GM19452 (cell line): ENCODE measurements around the gene ABHD16A.

Experiments
- ATAC-seq: cut with Tn5 transposase; IDR thresholded peaks from one replicate; pipeline ENCODE4 v1.9.1; 2021; ENCODE audit not compliant: unreplicated experiment

The ABHD16A gene

DNA sequence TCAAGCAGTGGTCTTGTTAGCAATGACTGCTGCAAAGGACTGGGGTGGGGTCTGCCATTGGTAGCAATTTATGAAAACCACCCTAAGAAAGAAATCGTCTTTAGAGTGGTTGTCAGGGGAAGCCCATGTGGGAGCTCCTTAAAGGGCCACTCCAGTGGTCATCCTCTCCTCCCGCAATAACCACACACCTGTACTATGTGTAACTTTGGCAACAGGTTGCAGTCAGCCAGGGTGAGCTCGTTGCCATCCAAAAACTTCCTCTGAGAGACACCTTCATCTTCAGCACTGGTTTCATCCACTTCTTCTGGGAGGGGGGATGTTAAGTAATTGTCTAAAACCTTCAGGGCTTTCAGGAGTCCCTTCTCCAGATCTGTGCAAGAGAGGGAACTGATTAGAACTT, 28.9 kb upstream of the ABHD16A start:
- ATAC-seq = no peak

DNA sequence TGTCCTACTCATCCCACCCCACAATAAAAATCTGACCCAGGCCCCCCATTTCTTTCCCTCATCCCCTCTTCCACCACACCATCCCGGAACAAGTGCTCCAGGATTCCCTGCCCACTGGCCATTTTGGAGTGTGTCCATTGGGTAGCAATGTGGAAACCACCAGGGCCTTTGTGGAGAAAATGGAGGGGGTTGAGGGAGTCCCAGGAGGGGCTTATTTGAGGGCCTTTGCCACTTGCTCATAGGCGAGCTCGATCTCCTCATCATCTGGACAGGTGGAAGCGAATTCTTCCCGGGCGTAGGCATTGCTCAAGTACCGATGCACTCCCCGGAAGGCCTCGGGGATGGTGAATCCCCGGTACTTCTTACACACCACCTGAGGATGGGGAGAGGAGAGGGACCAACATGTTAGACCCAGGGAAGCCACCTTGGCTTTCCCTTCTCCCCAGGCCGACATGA, 27.5 kb upstream of the ABHD16A start:
- ATAC-seq = no peak

- no peak for ATAC-seq
Measured at GRCh38 chr6:31729979-31730630, 27.0 kb upstream of the ABHD16A start.

- ATAC-seq = no peak
Measured at GRCh38 chr6:31729515-31729978, 26.4 kb upstream of the ABHD16A start.

GRCh38 chr6:31728767-31729514, 25.8 kb upstream of the ABHD16A start, which contains the start of gene DDAH2:
Gene DDAH2, minus strand, starts transcription at chr6:31729299. Its CDS starts 138 bp downstream, at chr6:31729161.
- ATAC-seq = no peak

DNA sequence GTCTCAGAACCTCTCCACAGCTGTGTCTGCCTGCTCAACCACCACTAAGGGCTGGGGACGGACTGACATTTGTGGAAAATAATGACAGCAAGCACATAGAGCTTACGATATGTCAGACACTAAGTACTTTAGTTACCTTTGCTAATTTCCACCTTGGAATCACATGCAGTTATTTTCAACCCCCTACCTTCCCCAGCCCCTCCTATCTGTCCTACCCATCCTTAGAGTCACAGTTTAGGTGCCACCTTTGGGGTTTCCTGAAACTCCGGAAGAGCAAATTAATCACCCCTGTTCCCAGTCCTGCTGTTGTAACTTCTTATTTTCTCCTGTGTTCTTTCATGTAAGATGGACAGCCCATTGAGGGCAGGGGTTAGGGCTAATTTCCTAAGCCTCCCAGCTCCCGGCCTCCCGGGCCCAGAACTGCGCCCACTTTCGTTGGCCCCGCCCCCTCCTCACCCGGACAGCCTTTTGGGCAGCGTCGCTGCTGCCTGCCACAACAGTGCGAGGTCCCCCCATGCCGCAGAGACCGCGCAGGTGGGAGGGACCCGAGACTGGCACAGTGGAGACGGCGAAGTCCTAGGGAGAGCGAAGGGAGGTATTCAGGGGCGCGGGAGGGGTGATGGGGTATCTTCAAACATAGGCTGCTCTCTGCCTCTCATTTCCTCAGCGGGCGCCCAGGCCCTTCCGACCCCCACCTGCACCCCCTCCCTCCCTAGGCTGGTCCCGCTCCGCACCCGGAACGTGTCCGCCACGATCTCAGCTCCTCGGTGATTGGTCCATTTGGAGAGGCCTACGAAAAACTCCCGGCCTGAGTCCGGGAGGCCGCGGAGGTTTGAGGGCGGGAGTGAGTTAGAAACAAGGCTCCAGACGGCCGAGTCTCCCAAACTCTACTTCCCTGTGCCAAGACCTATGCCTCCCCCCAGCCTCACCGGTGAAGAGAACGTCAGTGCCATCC, 24.9 kb upstream of the ABHD16A start:
- no peak for ATAC-seq

DNA sequence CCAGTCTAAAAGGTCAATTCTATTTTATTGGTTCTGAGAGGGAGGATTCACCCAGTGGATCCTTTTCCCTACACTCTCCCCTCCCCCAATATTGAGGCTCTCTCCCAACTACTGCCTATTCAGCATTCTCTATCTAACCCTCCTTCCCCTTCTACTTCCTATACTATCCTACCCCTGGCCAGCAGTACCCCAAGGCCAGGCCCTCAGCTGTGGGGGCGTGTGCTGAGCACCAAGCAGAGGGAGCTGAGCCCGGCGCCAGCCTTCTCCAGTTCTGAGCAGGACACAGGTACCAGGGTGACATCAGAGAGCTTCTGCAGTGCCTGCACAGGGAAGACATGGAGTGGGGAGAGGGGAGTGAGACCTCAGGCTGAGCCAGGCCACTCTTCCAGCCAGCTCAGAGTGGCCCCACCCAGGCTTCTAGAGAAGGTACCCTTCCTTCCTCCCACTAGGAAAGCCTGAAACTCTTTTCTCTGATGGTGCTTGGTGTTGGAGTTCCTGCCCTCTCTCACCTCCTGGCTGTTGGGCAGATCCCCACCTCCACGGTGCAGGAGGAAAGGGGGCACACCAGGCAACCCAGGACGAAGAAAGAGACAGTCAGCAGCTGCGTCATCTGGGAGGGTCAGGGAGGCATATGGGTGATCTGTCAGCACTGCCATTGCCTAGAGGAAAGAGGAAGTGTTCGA, 24.1 kb upstream of the ABHD16A start:
- no peak for ATAC-seq

DNA sequence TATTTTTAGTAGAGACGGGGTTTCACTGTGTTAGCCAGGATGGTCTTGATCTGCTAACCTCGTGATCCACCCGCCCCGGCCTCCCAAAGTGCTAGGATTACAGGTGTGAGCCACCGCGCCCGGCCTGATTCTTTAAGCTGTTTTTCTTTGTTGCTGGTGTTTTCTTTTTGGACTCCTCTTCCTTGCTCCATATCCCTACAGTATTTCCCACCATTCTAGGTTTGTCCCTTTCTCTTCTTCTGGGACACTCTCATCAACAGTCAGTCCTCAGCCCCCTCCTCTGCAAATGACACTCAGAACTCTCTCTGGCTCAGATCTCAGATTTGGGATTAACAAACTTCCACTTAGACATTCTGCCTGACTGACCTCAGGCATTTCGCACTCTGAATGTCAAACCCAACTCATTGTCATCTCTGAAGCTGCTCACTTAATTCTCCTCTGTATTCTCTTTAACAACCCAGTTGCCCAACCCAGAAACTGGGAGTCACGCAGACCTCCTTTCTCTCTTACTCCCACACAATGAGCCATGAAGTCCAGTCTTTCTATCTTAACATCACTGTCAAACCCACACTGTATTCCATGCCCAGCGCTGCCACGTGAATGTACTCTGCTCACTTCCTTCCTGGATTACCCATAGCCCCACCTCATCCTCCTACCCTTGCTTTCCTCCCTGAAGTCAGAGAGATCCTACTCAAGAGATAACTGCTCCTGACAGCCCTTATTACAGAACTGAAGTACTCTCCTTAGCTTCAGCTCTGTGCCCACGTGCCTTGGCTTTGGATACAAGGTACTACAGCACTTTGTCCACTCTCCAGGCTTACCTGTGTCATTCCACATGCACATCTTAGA, 22.6 kb upstream of the ABHD16A start:
- ATAC-seq = no peak

DNA sequence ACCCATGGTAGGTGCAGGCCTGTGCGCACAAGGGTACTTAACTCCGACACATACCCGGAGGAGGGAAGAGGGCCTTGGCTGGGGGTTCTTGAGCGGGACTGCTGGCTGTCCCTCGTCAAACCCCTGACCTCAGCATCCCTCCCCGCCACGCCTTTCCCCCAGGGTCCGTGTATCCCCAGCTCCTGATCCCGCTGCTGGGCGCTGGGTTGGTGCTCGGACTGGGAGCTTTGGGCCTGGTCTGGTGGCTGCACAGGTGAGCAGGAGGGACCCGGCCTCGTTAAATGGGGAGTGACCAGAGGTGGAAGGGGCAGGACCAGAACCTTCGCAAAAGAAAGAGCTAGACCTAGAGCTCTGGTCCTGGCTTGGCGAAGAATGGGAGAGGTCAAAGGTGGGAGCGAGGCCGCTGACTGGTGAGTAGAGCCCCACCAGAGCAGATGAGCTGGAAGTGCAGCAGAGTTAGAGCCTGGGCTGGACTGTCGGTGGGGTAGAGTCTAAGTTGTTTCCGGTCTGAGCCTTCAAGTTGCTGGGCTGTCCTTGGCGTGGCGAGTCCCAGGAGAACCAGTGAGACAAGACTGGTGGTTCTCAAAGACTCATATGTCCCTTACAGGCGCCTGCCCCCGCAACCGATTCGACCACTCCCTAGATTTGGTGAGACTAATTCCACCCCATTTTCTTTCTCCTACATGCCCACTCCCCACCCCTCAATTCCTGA, 21.0 kb upstream of the ABHD16A start:
- no peak for ATAC-seq

DNA sequence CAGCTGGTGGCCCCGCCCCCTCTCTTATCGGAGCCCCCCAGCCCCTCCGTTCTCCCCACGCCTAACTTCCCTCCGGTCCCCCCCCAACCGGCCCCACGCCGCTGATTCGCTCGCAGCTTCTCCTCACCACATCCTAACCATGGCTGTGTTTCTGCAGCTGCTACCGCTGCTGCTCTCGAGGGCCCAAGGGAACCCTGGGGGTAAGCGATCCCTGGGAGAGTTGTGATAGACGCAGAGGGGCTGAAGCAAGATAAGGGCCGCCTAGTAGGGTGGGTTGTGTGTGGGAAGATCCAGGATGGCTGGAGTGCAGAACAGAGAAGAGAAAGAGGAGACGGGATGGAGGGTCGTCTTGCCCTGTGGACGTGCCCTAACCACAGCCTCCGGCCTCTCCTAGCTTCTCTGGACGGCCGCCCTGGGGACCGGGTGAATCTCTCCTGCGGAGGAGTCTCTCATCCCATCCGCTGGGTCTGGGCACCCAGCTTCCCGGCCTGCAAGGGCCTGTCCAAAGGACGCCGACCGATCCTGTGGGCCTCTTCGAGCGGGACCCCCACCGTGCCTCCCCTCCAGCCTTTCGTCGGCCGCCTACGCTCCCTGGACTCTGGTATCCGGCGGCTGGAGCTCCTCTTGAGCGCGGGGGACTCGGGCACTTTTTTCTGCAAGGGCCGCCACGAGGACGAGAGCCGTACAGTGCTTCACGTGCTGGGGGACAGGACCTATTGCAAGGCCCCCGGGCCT, 20.3 kb upstream of the ABHD16A start, which contains the start of gene MPIG6B:
Gene MPIG6B, plus strand, starts transcription at position 129 of the 735 bp plus-strand sequence. Its CDS starts 11 bp downstream, at position 140.
- no peak for ATAC-seq

GRCh38 chr6:31722173-31722572, 19.0 kb upstream of the ABHD16A start:
- no peak for ATAC-seq

GRCh38 chr6:31721351-31722020, 18.4 kb upstream of the ABHD16A start, which contains the start of gene LY6G6C:
Gene LY6G6C, minus strand, starts transcription at chr6:31721746. Its CDS starts 67 bp downstream, at chr6:31721679.
- ATAC-seq = no peak

- no peak for ATAC-seq
Measured at GRCh38 chr6:31720196-31720770, 17.2 kb upstream of the ABHD16A start.

DNA sequence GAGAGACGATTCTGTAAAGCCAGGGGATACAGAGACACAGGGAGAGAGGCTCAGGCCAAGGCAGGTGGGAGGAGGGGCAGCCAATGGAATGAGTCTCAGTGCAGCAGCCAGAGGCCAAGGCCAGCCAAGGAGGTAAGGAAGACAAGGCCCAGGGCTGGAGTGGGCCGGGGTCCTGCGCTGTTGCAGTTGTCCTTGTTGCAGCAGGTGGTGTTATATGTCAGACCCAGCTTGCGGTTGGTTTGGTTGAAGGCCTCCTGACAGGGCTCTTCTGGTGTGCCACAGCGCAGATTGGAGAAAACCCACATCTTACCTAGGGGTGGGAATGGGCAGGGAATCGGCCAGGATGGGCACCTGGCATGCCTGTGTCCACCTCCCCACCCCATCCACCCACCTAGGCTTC, 15.9 kb upstream of the ABHD16A start:
- ATAC-seq = no peak

GRCh38 chr6:31718265-31718664, 15.1 kb upstream of the ABHD16A start:
- no peak for ATAC-seq

DNA sequence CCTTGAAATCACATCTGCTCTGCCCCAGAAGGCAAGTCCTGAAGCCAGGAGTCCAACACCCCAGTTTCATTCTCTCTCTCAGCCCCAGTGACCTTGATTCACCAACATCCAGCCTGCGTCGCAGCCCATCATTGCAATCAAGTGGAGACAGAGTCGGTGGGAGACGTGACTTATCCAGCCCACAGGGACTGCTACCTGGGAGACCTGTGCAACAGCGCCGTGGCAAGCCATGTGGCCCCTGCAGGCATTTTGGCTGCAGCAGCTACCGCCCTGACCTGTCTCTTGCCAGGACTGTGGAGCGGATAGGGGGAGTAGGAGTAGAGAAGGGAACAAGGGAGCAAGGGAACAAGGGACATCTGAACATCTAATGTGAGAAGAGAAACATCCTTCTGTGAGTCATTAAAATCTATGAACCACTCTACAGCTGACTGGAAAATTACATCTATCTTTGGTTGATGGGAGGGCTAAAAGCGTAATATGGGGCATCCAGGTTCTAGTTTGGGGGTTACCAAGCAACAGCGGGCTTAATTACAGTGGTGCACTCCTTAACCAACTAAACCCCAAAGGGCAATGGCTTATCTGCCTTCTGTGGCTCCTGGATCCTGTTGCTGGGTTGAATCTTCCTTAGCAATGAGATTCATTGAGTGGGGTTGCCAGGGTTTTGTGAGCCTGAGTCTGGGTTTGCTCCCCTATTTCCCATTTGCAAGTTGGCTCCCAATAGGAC, 14.5 kb upstream of the ABHD16A start:
- no peak for ATAC-seq
